Colon (tissue), 2 donors: ENCODE data around the gene PCGF1.
"Not testable (repeated sequence)": the region's sequence is repeated elsewhere in the genome, so short reads cannot be mapped to it uniquely, and the experiment has no call there.

ENCODE experiments used
- FAIRE-seq: peaks from 2 replicates; lab custom pipeline; 2012; peaks lifted over from hg19 to GRCh38; lab: Jason Lieb, UNC
- donor health status: control.
- donor health status: control.

The PCGF1 gene

DNA sequence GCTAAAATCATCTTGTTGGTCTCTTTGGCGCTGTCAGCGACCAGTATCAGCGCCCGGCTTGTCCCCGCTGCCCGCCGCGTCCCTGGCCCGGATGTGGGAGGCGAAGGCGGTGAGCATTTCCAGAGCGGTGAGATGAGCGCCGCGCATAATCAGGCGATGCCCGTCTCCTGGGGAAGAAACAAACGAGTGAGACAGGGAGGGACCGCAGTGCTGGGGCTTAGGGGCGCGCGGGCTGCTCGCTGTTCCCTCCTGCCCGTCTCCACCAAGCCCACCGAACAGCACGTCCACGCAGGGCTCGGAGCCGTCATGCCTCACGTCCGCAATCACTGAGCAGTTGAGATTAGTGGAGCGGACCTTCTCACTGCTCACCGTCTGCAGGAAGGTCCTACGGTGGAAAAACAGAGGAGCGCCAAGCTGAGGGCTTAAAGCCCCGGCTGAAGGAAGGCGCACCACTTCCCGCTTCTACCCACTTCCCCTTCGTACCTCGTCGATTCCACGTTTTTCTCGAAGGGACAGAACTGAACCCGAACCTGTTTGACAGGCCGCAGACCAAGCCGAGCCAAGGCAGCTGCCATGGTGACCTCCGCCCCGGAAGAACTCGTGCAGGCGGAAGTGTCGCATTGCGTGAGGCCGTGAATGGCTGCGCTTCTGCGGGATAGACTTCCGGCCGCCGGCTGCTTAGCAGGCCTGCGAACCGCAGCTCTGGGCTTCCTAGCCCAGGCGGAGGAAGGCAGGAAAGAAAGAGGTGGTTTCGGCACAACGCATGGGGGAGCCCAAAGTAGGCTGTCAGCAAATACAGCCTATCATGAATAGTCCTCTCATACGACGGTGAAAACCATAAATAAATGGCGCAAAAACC lies 35.2 kb downstream of the PCGF1 start, which contains the start of gene MRPL53:
TSS of gene MRPL53 (minus strand) at position 595 of the 859 bp plus-strand sequence. CDS start at position 575, 20 bp downstream.
- no peak for FAIRE-seq

- no peak for FAIRE-seq
Measured at GRCh38 chr2:74471332-74472065, 36.0 kb downstream of the PCGF1 start.

GRCh38 chr2:74470742-74471141 lies 36.8 kb downstream of the PCGF1 start:
- FAIRE-seq = not testable (repeated sequence)

GRCh38 chr2:74464406-74464805 lies 43.1 kb downstream of the PCGF1 start:
- FAIRE-seq = no peak

DNA sequence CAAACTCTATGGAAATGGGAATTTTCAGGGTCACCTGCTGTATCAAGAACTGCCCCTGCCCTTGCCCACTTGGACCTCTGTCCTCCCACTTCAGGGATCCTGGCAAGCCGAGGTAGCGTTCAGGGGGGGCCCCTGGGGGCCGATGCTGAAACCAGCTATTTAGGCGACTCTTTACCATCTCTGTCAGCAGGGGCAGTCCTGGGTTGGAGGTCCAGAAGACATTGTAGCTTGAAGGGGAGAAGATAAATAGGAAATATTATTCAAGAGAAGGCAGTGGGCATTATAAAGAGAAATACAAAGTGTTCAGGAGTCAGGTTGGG lies 44.7 kb downstream of the PCGF1 start:
- no peak for FAIRE-seq

- no peak for FAIRE-seq
Measured at GRCh38 chr2:74462054-74462785, 45.3 kb downstream of the PCGF1 start.

GRCh38 chr2:74461187-74462053 lies 46.1 kb downstream of the PCGF1 start:
- no peak for FAIRE-seq

DNA sequence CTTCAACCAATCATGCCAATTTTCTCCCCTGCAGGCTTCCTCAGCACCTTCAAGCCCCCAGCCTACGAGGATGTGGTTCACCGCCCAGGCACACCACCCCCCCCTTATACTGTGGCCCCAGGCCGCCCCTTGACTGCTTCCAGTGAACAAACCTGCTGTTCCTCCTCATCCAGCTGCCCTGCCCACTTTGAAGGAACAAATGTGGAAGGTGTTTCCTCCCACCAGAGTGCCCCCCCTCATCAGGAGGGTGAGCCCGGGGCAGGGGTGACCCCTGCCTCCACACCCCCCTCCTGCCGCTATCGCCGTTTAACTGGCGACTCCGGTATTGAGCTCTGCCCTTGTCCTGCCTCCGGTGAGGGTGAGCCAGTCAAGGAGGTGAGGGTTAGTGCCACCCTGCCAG lies 47.3 kb downstream of the PCGF1 start:
- FAIRE-seq = not testable (repeated sequence)

- FAIRE-seq = not testable (repeated sequence)
Measured at GRCh38 chr2:74459503-74460118, 47.9 kb downstream of the PCGF1 start.

- FAIRE-seq = no peak
Measured at GRCh38 chr2:74458938-74459363, 48.5 kb downstream of the PCGF1 start.

DNA sequence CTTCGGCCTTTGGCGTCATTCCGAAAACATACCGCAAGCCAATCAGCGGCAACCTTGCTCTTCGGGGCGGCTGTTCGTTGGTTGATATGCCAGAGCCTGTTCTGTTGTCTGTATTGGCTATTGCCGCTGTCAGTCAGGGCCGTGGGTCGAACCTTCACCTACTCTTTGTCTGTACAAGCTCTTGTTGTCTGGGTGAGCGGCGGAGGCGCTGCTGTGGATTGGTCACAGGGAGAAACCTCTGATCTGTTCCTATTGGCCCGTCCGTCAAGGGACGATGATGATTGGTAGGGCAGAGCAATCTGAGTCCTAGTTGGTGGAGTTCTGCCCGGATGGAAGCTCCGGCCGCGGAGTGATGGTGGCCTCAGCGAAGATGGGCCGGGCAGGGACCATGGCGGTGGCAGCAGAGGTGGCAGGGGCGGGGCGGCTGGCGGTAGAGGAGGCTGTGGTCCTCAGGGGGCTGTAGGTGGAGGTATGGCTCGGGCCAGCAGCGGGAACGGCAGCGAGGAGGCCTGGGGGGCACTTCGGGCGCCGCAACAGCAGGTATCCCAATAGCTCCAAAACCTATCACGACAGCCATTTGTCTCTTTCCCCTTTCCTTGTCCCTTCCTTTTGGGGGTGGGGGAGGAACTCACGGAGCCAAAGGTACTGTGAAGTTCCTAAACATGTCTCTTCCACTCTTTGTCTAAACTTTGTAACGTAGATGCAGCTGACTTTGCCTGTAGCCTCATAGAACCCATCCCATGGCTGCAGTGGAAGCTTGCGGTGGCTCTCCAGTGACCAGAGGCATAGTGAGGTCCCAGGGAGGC lies 49.2 kb downstream of the PCGF1 start, which contains the start of gene WBP1:
TSS of gene WBP1 (plus strand) at position 307 of the 806 bp plus-strand sequence. CDS start at position 472, 165 bp downstream.
- FAIRE-seq = peak; percentile 83

GRCh38 chr2:74457549-74458131 lies 49.9 kb downstream of the PCGF1 start:
- no peak for FAIRE-seq

DNA sequence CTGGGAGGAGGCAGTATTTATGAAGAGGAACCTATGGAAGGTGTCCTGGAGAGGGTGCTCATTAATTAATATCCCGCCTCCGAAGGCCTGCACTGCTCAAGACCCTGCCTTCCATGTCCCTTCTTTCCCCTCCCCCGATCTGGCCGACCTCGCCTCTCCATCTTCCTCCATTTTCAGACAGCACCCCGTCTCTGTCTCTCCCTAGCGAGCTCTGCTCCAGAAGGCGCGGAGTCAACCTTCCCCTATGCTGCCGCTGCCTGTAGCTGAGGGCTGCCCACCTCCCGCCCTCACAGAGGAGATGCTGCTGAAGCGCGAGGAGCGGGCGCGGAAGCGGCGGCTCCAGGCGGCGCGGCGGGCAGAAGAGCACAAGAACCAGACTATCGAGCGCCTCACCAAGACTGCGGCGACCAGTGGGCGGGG lies 50.4 kb downstream of the PCGF1 start:
- no peak for FAIRE-seq
